Measurements from ENCODE around the gene YEATS4. TPM values are rescaled to one million over a fixed set of nuclear protein-coding genes. Genes with fewer than 3 reads are reported as not detected.

YEATS4 gene
- total and polyA plus RNA-seq, 11 donors, result 4.0 to 45.0 (median 9.9) TPM

- 70 to 97% (median 91%) methylated on average over 2 of the region's 2 CpGs for WGBS, 4 donors
- ATAC-seq (no peak), DNase-seq (no peak)
- peaks cover 0 to 17% (median 8%) of the 10 kb centered on the region in 12 donors for H3K4me1 ChIP-seq
- TF ChIP-seq CTCF (IDR thresholded peaks at IDR 0.05) (no peak), POLR2A (IDR thresholded peaks at IDR 0.05) (no peak)
- H3K36me3 ChIP-seq, result peaks cover 0 to 11% (median 0%) of the 10 kb centered on the region in 9 donors
- H3K4me3 ChIP-seq, result no peak overlapping the region
- intact Hi-C loops (cut with DNase I), result loop anchor here in 3 of 10 donors (2.0 to 10.0 kb wide), 8 partner anchors 117 to 668 kb away; partner anchors contain the start of genes CCT2 (in 1 of the 3), FRS2 (in 1 of the 3) and NUP107 (in 1 of the 3)
- no peaks in the 10 kb centered on the region for H3K27me3 ChIP-seq
- no peaks in the 10 kb centered on the region for H3K9me3 ChIP-seq
- H3K27ac ChIP-seq, result no peak overlapping the region
Measured at GRCh38 chr12:69355363-69356028, 4.0 kb upstream of the YEATS4 start.

GRCh38 chr12:69360348-69360672 lies 767 bp downstream of the YEATS4 start:
- intact Hi-C loops (cut with DNase I), result loop anchor here in 1 of 10 donors (10.0 kb wide), 1 partner anchor 214 kb away; no protein-coding TSS in a partner anchor
- DNase-seq (no peak), ATAC-seq (no peak)
- Histone ChIP-seq H3K9me3 (no peaks in the 10 kb centered on the region), H3K27ac (peak overlapping the region in 10 of 12 donors; percentile 86 to 99 (median 94)), H3K36me3 (peaks cover 0 to 27% (median 12%) of the 10 kb centered on the region in 9 donors), H3K27me3 (no peaks in the 10 kb centered on the region), H3K4me3 (peak overlapping the region; percentile 52 to 93 (median 80)), H3K4me1 (peaks cover 0 to 25% (median 9%) of the 10 kb centered on the region in 12 donors)
- WGBS, 4 donors, result 9 to 13% (median 11%) methylated on average over 9 to 10 of the region's 10 CpGs
- TF ChIP-seq CTCF (IDR thresholded peaks at IDR 0.05), result no peak
- TF ChIP-seq POLR2A (IDR thresholded peaks at IDR 0.05), result no peak

- ATAC-seq (no peak), DNase-seq (no peak)
- no peaks in the 10 kb centered on the region for H3K27me3 ChIP-seq
- H3K4me3 ChIP-seq, result no peak overlapping the region
- no peak for TF ChIP-seq CTCF (IDR thresholded peaks at IDR 0.05)
- TF ChIP-seq POLR2A (IDR thresholded peaks at IDR 0.05), result no peak
- no peaks in the 10 kb centered on the region for H3K9me3 ChIP-seq
- peaks cover 3 to 87% (median 66%) of the 10 kb centered on the region in 9 donors for H3K36me3 ChIP-seq
- intact Hi-C loops (cut with DNase I), result loop anchor here in 1 of 10 donors (10.0 kb wide), 1 partner anchor 208 kb away; no protein-coding TSS in a partner anchor
- H3K4me1 ChIP-seq, result no peaks in the 10 kb centered on the region
- 97 to 98% (median 98%) methylated on average over 5 of the region's 5 CpGs for WGBS, 4 donors
- H3K27ac ChIP-seq, result no peak overlapping the region
Measured at GRCh38 chr12:69366796-69367195, 7.3 kb downstream of the YEATS4 start.

- intact Hi-C loops (cut with DNase I), result loop anchor here in 1 of 10 donors (10.0 kb wide), 1 partner anchor 207 kb away; no protein-coding TSS in a partner anchor
- no peak overlapping the region for H3K4me3 ChIP-seq
- 90 to 98% (median 96%) methylated on average over 1 of the region's 1 CpG for WGBS, 4 donors
- H3K27me3 ChIP-seq, result no peaks in the 10 kb centered on the region
- H3K36me3 ChIP-seq, result peaks cover 3 to 93% (median 75%) of the 10 kb centered on the region in 9 donors
- no peaks in the 10 kb centered on the region for H3K4me1 ChIP-seq
- DNase-seq (no peak), ATAC-seq (no peak)
- H3K27ac ChIP-seq, result no peak overlapping the region
- TF ChIP-seq CTCF (IDR thresholded peaks at IDR 0.05) (no peak), POLR2A (IDR thresholded peaks at IDR 0.05) (no peak)
- no peaks in the 10 kb centered on the region for H3K9me3 ChIP-seq
Measured at GRCh38 chr12:69368171-69368570, 8.6 kb downstream of the YEATS4 start.

All from heart left ventricle (tissue), 16 donors.